COLO829 (cell line): Measurements from ENCODE around the gene PROZ.

Source experiments
- DNase-seq: peaks from one replicate; pipeline ENCODE4 v3.0.0; 2012; ENCODE audit warnings: low spot score

The PROZ gene

GRCh38 chr13:113207890-113208420 lies 49.5 kb downstream of the PROZ start:
- no peak for DNase-seq

- DNase-seq = peak; percentile 82
Observed at GRCh38 chr13:113208421-113209335, 50.2 kb downstream of the PROZ start, which contains the start of gene PCID2. PCID2 (minus strand) TSS chr13:113208669; CDS start chr13:113208634, 35 bp downstream.

- DNase-seq = peak; percentile 40
Observed at GRCh38 chr13:113209336-113209758, 50.9 kb downstream of the PROZ start, which contains the start of gene CUL4A. CUL4A (plus strand) TSS chr13:113209613; CDS start chr13:113209628, 15 bp downstream.

GRCh38 chr13:113209759-113210421 lies 51.4 kb downstream of the PROZ start:
- DNase-seq = no peak

- no peak for DNase-seq
Observed at GRCh38 chr13:113210833-113211232, 52.4 kb downstream of the PROZ start.

- no peak for DNase-seq
Observed at GRCh38 chr13:113211774-113212173, 53.3 kb downstream of the PROZ start.

- peak; percentile 10 for DNase-seq
Observed at GRCh38 chr13:113216254-113217048, 58.0 kb downstream of the PROZ start.

- DNase-seq = no peak
Observed at GRCh38 chr13:113218586-113218985, 60.1 kb downstream of the PROZ start.

GRCh38 chr13:113219256-113219940 lies 61.0 kb downstream of the PROZ start:
- no peak for DNase-seq

- DNase-seq = no peak
Observed at GRCh38 chr13:113220141-113220598, 61.7 kb downstream of the PROZ start.

GRCh38 chr13:113220877-113221276 lies 62.4 kb downstream of the PROZ start:
- no peak for DNase-seq
